ENCODE data around the gene UPF3A.

GRCh38 chr13:114339857-114340534 is 58.6 kb downstream of the UPF3A start:
- TF ChIP-seq CTCF (IDR thresholded peaks at IDR 0.05 in 8 of 11, conservative IDR thresholded peaks at IDR 0.05 in 3 of 11) = peak; percentile 22 to 73 (median 55)
- TF ChIP-seq POLR2AphosphoS5 (IDR thresholded peaks at IDR 0.05) = no peak
- TF ChIP-seq POLR2A (IDR thresholded peaks at IDR 0.05) = no peak
